ENCODE results near the gene AJAP1.

Gene AJAP1

DNA sequence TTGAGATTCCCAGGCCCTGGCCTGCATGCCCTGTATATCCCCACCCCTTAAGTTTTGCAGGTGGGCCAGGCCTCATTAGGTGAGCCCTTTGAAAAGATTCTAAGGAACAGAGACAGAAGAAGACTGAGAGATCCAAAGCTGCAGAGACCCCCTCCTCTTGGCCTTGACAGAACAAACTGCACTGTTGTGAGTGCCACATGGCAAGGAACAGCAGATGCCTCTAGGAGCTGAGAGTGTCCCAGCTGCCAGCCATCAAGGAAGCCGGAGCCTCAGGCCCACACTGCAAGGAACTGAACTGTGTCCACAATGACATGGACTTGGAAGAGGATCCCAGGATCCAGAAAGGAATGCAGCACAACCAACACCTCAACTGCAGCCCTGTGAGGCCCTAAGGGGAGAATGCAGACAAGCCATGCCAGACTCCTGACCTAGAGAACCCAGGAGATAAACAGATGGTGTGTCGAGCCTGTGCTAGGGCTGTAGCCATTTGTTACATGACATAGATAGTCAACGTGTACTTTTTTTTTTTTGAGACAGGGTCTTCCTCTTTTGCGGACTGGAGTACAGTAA, 182.7 kb downstream of the AJAP1 start:
- no peak overlapping the region for H3K27ac ChIP-seq
- no peak for TF ChIP-seq CTCF (conservative IDR thresholded peaks at IDR 0.05)
- no peak for TF ChIP-seq ZFX (IDR thresholded peaks at IDR 0.05)

GRCh38 chr1:4837752-4838151, 183.3 kb downstream of the AJAP1 start:
- TF ChIP-seq CTCF (conservative IDR thresholded peaks at IDR 0.05) (no peak), ZFX (IDR thresholded peaks at IDR 0.05) (no peak)
- H3K27ac ChIP-seq: no peak overlapping the region

DNA sequence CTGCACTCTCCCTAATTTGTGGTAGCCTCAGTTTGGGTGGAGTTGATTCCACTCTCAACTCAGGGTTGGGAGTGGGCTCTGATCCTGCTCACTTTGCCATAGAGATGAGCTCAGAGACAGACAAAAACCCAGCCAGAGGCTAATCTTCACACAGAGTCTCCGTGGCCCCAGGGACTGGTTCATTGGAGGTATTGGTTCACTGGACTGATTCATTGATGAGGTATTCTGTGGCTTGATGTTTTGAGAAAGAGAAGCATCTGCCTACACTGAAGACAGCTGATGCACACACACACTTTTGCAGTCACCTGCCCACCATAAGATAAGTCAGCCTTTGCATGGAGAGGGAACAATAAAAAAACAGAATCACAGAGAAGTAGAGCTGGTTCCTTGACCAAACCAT, 183.8 kb downstream of the AJAP1 start:
- no peak for TF ChIP-seq ZFX (IDR thresholded peaks at IDR 0.05)
- no peak for TF ChIP-seq CTCF (conservative IDR thresholded peaks at IDR 0.05)
- H3K27ac ChIP-seq: no peak overlapping the region
